Sigmoid colon (tissue), 7 donors: ENCODE results near the gene CALHM2. TPM values are rescaled to one million over a fixed set of nuclear protein-coding genes. Genes with fewer than 3 reads are reported as not detected.

Experiments used
- DNase-seq: peaks from one replicate; pipeline ENCODE4 v3.0.0-alpha.2; 2019
- H3K27ac ChIP-seq, 4 donors: fragments of 200-600 bp; sonication (generic); one replicate each; pipeline ENCODE4 v1.5.1; 2016 to 2019; ENCODE audit warnings: mild to moderate bottlenecking in 1 of 4
- H3K27me3 ChIP-seq, 3 donors: fragments of 200-600 bp; sonication (generic); one replicate each; pipeline ENCODE4 v1.5.1; 2019; ENCODE audit warnings: mild to moderate bottlenecking in 1 of 3
- H3K36me3 ChIP-seq, 4 donors: fragments of 200-600 bp; sonication (generic); one replicate each; pipeline ENCODE4 v1.5.1; 2016 to 2019
- H3K4me1 ChIP-seq, 4 donors: fragments of 200-600 bp; sonication (generic); one replicate each; pipeline ENCODE4 v1.5.1; 2017 to 2019
- H3K4me3 ChIP-seq, 4 donors: fragments of 200-600 bp; sonication (generic); one replicate each; pipeline ENCODE4 v1.5.1; 2017 to 2019; ENCODE audit warnings: mild to moderate bottlenecking in 2 of 4, moderate library complexity in 1 of 4
- H3K9me3 ChIP-seq, 4 donors: fragments of 200-600 bp in 3 of 4; sonication (generic) in 3 of 4; one replicate each; pipeline versions ENCODE4 v1.5.1 to v1.6.1; 2013 to 2019
- EP300 ChIP-seq, 4 donors: sonication (generic); formaldehyde crosslinking; IDR thresholded peaks; one replicate each; pipeline ENCODE4 v1.6.1; 2017; ENCODE audit warnings: antibody characterized with exemption in 4 of 4
- POLR2A ChIP-seq, 2 donors: fragments of 450-650 bp; IDR thresholded peaks; one replicate each; pipeline ENCODE4 v1.6.1; 2016; ENCODE audit warnings: antibody characterized with exemption in 2 of 2, mild to moderate bottlenecking in 2 of 2, moderate library complexity in 2 of 2
- POLR2AphosphoS5 ChIP-seq, 4 donors: sonication (generic); formaldehyde crosslinking; IDR thresholded peaks; one replicate each; pipeline ENCODE4 v1.6.1; 2017; ENCODE audit warnings: antibody characterized with exemption in 4 of 4
- WGBS, 2 donors: extraction: QIAGEN DNeasy Blood & Tissue Kit; methylation state at CpG; one replicate each; pipeline ENCODE4 v1.1.7; 2013; 5-methylcytosine and 5-hydroxymethylcytosine counted together
- intact Hi-C: fragments of 100-400 bp; cut with DNase I; formaldehyde crosslinking; loops from one replicate; pipeline ENCODE4 v1.15.1; 2023
- polyA plus RNA-seq, 3 donors: library from polyadenylated mRNA; stranded (reverse); fragments of 200-250 nt; gene quantifications; one replicate each; pipeline ENCODE4 v1.2.3, GENCODE V29; 2013
- total RNA-seq, 4 donors: library from RNA; depleted of rRNA; stranded (reverse); fragments of >200 nt; gene quantifications; one replicate each; pipeline ENCODE4 v1.1.0, GENCODE V29; 2016
- TF ChIP-seq, protein P1 (sequence below), 4 experiments: fragments of 450-650 bp in 3 of 4; fragments of 200-600 bp in 1 of 4; IDR thresholded peaks; one replicate each; pipeline ENCODE4 v1.5.1; 2016 to 2019; ENCODE audit warnings: antibody characterized with exemption in 4 of 4, mild to moderate bottlenecking in 3 of 4, moderate library complexity in 2 of 4
- donor health status: healthy with polysubstance abuse.
- donor health status: Bipolar disorder and iron deficiency.
- donor health status: healthy.

The CALHM2 gene
- total and polyA plus RNA-seq, 7 donors, result 5.5 to 55.4 (median 27.4) TPM

- peaks cover 0 to 4% (median 0%) of the 10 kb centered on the region in 3 donors for H3K27me3 ChIP-seq
- 80 to 84% methylated on average over 11 of the region's 11 CpGs for WGBS, 2 donors
- intact Hi-C loops, result no loop called here
- no peaks in the 10 kb centered on the region for H3K36me3 ChIP-seq
- H3K9me3 ChIP-seq, result no peaks in the 10 kb centered on the region
- no peaks in the 10 kb centered on the region for H3K4me1 ChIP-seq
- no peak overlapping the region for H3K27ac ChIP-seq
- no peak for DNase-seq
- TF ChIP-seq, protein P1, sequence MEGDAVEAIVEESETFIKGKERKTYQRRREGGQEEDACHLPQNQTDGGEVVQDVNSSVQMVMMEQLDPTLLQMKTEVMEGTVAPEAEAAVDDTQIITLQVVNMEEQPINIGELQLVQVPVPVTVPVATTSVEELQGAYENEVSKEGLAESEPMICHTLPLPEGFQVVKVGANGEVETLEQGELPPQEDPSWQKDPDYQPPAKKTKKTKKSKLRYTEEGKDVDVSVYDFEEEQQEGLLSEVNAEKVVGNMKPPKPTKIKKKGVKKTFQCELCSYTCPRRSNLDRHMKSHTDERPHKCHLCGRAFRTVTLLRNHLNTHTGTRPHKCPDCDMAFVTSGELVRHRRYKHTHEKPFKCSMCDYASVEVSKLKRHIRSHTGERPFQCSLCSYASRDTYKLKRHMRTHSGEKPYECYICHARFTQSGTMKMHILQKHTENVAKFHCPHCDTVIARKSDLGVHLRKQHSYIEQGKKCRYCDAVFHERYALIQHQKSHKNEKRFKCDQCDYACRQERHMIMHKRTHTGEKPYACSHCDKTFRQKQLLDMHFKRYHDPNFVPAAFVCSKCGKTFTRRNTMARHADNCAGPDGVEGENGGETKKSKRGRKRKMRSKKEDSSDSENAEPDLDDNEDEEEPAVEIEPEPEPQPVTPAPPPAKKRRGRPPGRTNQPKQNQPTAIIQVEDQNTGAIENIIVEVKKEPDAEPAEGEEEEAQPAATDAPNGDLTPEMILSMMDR (IDR thresholded peaks at IDR 0.05), result no peak
- TF ChIP-seq EP300 (IDR thresholded peaks at IDR 0.05), result no peak
- no peak for TF ChIP-seq POLR2A (IDR thresholded peaks at IDR 0.05)
- no peak for TF ChIP-seq POLR2AphosphoS5 (IDR thresholded peaks at IDR 0.05)
- no peak overlapping the region for H3K4me3 ChIP-seq
These were observed 24.0 kb upstream of the CALHM2 start for GRCh38 chr10:103476046-103476768.

DNA sequence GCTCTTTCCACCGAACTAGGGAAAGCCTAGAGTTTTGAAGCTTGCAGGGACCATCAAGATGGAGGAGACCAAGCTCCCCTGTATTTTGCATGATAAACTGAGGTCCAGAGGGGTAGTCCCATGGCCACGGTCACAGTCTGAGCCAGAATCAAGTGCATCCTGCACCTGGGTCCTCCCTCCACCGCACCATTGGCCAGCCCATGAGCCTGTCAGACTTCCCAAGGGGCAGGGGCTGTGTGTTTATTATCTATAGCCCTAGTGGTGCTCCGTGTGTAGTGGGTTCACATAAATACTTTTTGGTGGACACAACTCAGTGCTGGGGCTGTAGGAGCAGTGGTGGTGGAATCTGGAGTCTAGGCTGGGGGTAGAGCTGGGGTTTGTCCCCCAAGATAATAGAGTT is 23.3 kb upstream of the CALHM2 start:
- WGBS, 2 donors, result 88% methylated on average over 4 of the region's 4 CpGs
- TF ChIP-seq EP300 (IDR thresholded peaks at IDR 0.05) (no peak), POLR2A (IDR thresholded peaks at IDR 0.05) (no peak), POLR2AphosphoS5 (IDR thresholded peaks at IDR 0.05) (no peak)
- TF ChIP-seq, protein P1 (IDR thresholded peaks at IDR 0.05), result no peak
- Histone ChIP-seq H3K9me3 (no peaks in the 10 kb centered on the region), H3K4me3 (no peak overlapping the region), H3K36me3 (no peaks in the 10 kb centered on the region), H3K27ac (no peak overlapping the region), H3K4me1 (no peaks in the 10 kb centered on the region), H3K27me3 (peaks cover 0 to 4% (median 0%) of the 10 kb centered on the region in 3 donors)
- DNase-seq, result no peak
- intact Hi-C loops, result no loop called here

GRCh38 chr10:103474077-103474476 is 21.9 kb upstream of the CALHM2 start:
- TF ChIP-seq, protein P1 (IDR thresholded peaks at IDR 0.05), result no peak
- no peak for TF ChIP-seq POLR2A (IDR thresholded peaks at IDR 0.05)
- TF ChIP-seq EP300 (IDR thresholded peaks at IDR 0.05), result no peak
- no peak for TF ChIP-seq POLR2AphosphoS5 (IDR thresholded peaks at IDR 0.05)
- intact Hi-C loops, result no loop called here
- WGBS, 2 donors, result 89 to 94% methylated on average over 3 of the region's 3 CpGs
- no peaks in the 10 kb centered on the region for H3K4me1 ChIP-seq
- no peak overlapping the region for H3K27ac ChIP-seq
- no peak overlapping the region for H3K4me3 ChIP-seq
- H3K36me3 ChIP-seq, result no peaks in the 10 kb centered on the region
- H3K9me3 ChIP-seq, result no peaks in the 10 kb centered on the region
- peaks cover 0 to 4% (median 0%) of the 10 kb centered on the region in 3 donors for H3K27me3 ChIP-seq
- no peak for DNase-seq

GRCh38 chr10:103473261-103473671 is 21.1 kb upstream of the CALHM2 start:
- DNase-seq, result no peak
- H3K4me1 ChIP-seq, result no peaks in the 10 kb centered on the region
- no peak overlapping the region for H3K4me3 ChIP-seq
- no peaks in the 10 kb centered on the region for H3K36me3 ChIP-seq
- no peak for TF ChIP-seq EP300 (IDR thresholded peaks at IDR 0.05)
- no peak for TF ChIP-seq POLR2A (IDR thresholded peaks at IDR 0.05)
- TF ChIP-seq, protein P1 (IDR thresholded peaks at IDR 0.05), result no peak
- no peak for TF ChIP-seq POLR2AphosphoS5 (IDR thresholded peaks at IDR 0.05)
- 82 to 84% methylated on average over 32 of the region's 32 CpGs for WGBS, 2 donors
- H3K9me3 ChIP-seq, result no peaks in the 10 kb centered on the region
- intact Hi-C loops, result no loop called here
- H3K27ac ChIP-seq, result no peak overlapping the region
- H3K27me3 ChIP-seq, result peaks cover 0 to 4% (median 0%) of the 10 kb centered on the region in 3 donors
